GM12874 (cell line): ENCODE data around the gene KRTAP10-1.

Experiments
- TF ChIP-seq, protein P1 (sequence below): IDR thresholded peaks from 2 replicates; pipeline ENCODE4 v1.5.1; 2011; ENCODE audit warnings: low read depth, mild to moderate bottlenecking, control low read depth, low read length, moderate library complexity; ENCODE audit not compliant: insufficient read depth

The KRTAP10-1 gene

DNA sequence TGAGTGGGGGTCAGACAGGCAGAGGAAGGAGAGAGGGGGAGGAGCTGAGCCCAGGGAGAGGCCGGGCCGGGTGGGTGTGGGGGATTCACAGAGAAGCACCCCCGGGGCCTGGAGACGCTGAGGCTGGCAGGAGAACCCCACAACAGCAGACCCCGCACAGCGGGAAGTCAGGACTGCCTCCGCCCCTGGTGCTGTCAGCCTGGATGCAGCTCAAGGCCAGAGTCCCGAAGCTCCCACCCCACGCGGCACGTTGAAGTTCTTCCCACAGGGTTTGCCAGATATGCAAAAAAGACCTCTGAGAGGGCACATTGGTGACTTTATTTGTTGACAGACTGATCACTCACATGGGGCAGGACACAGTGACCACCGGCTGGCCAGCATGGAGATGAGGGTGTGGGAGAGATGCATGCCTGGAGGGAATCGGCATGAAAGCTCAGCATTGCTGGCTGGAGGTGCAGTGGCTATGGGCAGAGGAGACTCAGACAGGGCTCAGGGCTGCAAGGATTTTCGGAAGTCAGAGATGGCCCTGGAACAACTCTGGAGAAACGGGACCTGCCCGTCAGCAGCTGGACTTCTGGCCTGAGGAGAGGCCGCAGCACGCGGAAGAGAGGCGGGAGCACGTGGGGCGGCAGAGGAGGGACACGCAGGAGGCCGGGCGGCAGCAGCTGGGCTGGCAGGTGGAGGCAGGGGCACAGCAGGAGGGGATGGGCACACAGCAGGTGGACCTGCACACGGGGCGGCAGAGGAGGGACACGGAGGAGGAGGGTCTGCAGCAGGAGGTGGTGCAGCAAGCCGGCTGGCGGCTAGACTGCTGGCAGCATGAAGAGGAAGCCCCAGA lies 17.7 kb upstream of the KRTAP10-1 start:
- TF ChIP-seq, protein P1, sequence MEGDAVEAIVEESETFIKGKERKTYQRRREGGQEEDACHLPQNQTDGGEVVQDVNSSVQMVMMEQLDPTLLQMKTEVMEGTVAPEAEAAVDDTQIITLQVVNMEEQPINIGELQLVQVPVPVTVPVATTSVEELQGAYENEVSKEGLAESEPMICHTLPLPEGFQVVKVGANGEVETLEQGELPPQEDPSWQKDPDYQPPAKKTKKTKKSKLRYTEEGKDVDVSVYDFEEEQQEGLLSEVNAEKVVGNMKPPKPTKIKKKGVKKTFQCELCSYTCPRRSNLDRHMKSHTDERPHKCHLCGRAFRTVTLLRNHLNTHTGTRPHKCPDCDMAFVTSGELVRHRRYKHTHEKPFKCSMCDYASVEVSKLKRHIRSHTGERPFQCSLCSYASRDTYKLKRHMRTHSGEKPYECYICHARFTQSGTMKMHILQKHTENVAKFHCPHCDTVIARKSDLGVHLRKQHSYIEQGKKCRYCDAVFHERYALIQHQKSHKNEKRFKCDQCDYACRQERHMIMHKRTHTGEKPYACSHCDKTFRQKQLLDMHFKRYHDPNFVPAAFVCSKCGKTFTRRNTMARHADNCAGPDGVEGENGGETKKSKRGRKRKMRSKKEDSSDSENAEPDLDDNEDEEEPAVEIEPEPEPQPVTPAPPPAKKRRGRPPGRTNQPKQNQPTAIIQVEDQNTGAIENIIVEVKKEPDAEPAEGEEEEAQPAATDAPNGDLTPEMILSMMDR = no peak

DNA sequence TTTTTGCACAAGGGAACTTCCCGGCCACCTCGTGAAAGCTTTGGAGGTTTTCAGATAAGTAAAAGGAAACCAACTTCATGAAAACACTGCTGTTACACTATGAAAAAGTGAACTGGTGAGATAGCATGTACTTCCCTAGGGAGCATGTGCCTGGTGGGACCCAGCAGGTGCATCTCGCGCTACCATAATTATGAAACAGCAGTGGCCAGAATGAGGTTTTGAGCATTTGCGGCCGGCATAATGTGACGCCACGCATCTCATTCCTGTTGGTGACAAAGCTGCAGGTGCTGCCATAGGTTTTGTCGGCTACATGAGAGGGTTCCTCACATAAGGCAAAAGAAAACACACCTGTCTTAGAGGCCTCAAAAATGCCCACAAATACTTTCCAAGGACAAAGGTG lies 16.9 kb upstream of the KRTAP10-1 start:
- TF ChIP-seq, protein P1 = no peak

DNA sequence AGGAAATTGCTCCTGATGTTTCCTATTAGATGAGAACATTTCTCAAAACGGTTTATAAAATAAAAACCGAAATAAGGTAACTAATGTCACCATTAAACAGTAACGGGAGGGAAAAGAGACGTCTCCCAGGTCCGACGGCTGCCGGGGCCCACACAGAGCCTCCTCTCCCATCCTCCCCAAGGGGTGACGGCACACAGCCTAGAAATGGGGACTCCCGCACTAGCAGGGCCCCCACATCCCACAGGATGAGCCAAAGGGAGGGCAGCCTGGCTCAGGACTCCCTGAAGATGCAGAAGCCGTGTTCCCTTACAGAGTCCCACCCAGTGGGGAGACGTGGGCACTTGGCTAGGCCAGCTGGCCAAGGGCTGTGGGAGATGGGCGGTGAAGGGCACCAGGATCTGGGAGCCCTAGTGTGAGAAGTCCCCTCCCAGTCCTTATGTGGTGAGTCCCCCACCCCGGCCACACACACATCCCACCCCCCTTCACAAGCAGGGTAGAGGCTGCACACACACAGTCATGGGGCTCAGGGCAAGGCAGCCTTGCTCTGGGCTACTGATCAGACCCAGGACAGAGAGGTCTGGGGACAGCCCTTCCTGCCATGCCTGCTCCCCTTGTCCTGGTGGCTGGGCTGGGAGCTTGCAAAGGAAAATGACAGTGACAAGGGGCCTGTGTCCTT lies 15.3 kb upstream of the KRTAP10-1 start:
- TF ChIP-seq, protein P1 = no peak

DNA sequence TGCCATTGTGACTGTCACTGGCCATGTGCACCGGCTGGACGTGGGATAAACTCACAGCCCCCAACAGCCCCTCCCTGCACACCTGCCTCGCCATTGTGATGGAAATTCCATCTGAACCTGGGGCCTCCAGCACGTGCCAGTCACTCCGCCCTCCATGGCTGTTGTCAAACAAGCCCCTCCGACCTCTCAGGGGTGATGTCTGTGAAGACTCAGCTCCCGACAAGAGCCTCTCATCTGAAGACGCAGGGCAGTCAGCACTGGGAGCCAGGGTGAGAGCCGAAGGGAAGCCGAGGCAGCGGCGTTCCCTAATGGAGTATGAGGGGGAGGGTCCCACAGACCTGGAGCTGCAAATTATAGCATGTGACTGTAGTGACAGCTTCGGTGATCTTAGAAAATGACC lies 12.7 kb upstream of the KRTAP10-1 start:
- TF ChIP-seq, protein P1 = no peak

DNA sequence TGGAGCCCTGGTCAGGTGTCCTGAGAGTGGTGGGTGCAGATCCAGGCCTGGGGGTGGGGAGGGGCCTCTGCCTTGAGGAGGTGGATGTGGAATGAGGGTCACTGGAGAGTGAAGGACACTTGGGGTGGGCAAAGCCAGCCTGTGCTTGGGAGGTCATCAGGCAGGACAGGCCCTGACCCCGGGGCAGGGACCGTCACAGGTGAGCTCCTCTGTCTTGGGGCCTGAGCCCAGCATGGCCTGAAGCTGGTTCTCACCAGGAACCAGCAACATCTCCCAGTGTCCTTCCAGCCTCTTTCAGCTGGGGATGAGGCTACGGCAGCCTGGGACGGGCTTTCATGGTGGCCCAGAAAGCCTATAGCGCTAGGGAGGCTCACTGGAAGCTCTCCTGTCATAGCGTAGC lies 12.1 kb upstream of the KRTAP10-1 start:
- TF ChIP-seq, protein P1 = no peak

DNA sequence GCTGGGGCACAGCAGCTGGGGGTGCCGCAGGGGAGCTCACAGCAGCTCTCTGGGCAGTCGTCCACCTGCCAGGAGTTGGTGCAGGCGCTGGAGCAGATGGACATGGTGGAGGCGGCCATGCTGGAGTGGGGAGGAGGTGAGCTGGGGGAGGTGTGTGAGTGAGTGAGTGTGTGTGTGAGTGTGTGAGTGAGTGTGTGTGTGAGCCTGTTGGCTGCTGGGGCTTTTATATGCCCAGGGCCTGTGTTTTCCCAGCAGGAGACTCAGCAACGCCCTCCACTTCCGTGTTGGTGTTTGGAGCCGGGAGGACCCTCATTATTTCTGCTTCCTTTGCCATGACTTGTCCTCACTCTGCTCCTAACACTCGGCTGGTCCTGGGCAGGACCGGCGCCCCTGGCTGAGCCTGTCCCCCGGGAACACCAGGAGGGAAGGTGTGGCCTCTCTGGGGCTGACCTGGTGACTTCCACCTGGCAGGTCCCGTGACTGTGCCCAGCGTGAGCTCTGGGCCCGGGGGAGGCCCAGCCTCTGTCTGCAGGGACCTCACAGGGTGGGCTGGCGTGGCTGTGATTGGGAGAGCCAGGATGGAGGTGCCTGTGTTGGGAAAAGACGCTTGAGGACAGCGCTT lies 11.5 kb upstream of the KRTAP10-1 start, which contains the start of gene KRTAP10-2:
Gene KRTAP10-2 (minus strand): TSS at position 166 of the 622 bp plus-strand sequence. CDS start 47 bp downstream, at position 119.
- TF ChIP-seq, protein P1 = no peak

DNA sequence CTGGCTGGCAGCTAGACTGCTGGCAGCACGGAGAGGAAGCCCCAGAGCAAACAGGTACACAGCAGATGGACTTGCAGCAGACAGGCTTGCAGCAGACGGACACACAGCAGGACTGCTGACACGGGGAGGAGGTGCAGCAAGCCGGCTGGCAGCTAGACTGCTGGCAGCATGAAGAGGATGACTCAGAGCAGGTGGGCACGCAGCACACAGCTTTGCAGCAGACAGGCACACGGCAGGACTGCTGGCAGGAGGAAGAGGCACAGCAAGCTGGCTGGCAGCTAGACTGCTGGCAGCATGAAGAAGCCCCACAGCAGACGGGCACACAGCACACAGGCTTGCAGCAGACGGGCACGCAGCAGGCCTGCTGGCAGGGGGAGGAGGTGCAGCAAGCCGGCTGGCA lies 10.8 kb upstream of the KRTAP10-1 start:
- TF ChIP-seq, protein P1 = no peak
